Ectodermal cell (in vitro differentiated cells): ENCODE measurements around the gene NPC1L1.

ENCODE experiments used
- H3K27ac ChIP-seq: 2 replicates; pipeline ENCODE4 v1.7.0; 2013; ENCODE audit warnings: mild to moderate bottlenecking, low read depth, low read length; ENCODE audit not compliant: insufficient read depth, poor library complexity, severe bottlenecking
- H3K27me3 ChIP-seq: 2 replicates; pipeline ENCODE4 v1.7.0; 2013; ENCODE audit warnings: mild to moderate bottlenecking, low read length; ENCODE audit not compliant: insufficient read depth, control insufficient read depth, poor library complexity, severe bottlenecking
- H3K36me3 ChIP-seq: one replicate; pipeline ENCODE4 v1.7.0; 2013; ENCODE audit warnings: low read length; ENCODE audit not compliant: control insufficient read depth, insufficient read depth
- H3K4me1 ChIP-seq: one replicate; pipeline ENCODE4 v1.7.0; 2013; ENCODE audit warnings: low read length; ENCODE audit not compliant: control insufficient read depth, insufficient read depth
- H3K4me3 ChIP-seq: 2 replicates; pipeline ENCODE4 v1.7.0; 2013; ENCODE audit warnings: low read depth, low read length, control low read depth; ENCODE audit not compliant: insufficient read depth
- H3K9me3 ChIP-seq: 2 replicates; pipeline ENCODE4 v1.7.0; 2013; ENCODE audit warnings: mild to moderate bottlenecking, low read length, moderate library complexity; ENCODE audit not compliant: control insufficient read depth
- WGBS, 2 experiments: methylation state at CpG; one replicate each; pipeline ENCODE4 v1.1.7; 2013; ENCODE audit warnings: missing lambda C conversion rate in 2 of 2; 5-methylcytosine and 5-hydroxymethylcytosine counted together

NPC1L1 gene

GRCh38 chr7:44575054-44575453, 33.9 kb upstream of the NPC1L1 start:
- H3K36me3 ChIP-seq, result peaks cover 37% of the 10 kb centered on the region

GRCh38 chr7:44574287-44574872, 33.2 kb upstream of the NPC1L1 start:
- 43 to 44% methylated on average over 14 to 15 of the region's 18 CpGs for WGBS, 2 experiments
- Histone ChIP-seq H3K4me3 (peak overlapping the region; percentile 80), H3K9me3 (no peaks in the 10 kb centered on the region), H3K27me3 (no peaks in the 10 kb centered on the region), H3K4me1 (peaks cover 12% of the 10 kb centered on the region), H3K36me3 (peaks cover 37% of the 10 kb centered on the region), H3K27ac (peak overlapping the region; percentile 30)

More at GRCh38 chr7:44575054-44575453, 33.9 kb upstream of the NPC1L1 start:
- H3K27me3 ChIP-seq, result no peaks in the 10 kb centered on the region
- no peaks in the 10 kb centered on the region for H3K9me3 ChIP-seq
- peak overlapping the region; percentile 80 for H3K4me3 ChIP-seq
- peaks cover 12% of the 10 kb centered on the region for H3K4me1 ChIP-seq
- H3K27ac ChIP-seq, result no peak overlapping the region

GRCh38 chr7:44573464-44574286, 32.5 kb upstream of the NPC1L1 start, which contains the start of gene DDX56:
Gene DDX56 (minus strand): TSS chr7:44573908. CDS start chr7:44573895, 13 bp downstream.
- Histone ChIP-seq H3K4me3 (peak within 1 kb of the TSS; percentile 80), H3K27me3 (no peaks in the 10 kb centered on the region), H3K9me3 (no peaks in the 10 kb centered on the region), H3K36me3 (peaks cover 41% of the 10 kb centered on the region), H3K4me1 (peaks cover 12% of the 10 kb centered on the region), H3K27ac (peak within 1 kb of the TSS; percentile 30)
- 4% methylated on average over 74 of the region's 74 CpGs for WGBS, 2 experiments

- peaks cover 44% of the 10 kb centered on the region for H3K36me3 ChIP-seq
- H3K27me3 ChIP-seq, result no peaks in the 10 kb centered on the region
- peak overlapping the region; percentile 80 for H3K4me3 ChIP-seq
- 84 to 89% methylated on average over 5 of the region's 5 CpGs for WGBS, 2 experiments
- no peaks in the 10 kb centered on the region for H3K9me3 ChIP-seq
- H3K4me1 ChIP-seq, result peaks cover 12% of the 10 kb centered on the region
- no peak overlapping the region for H3K27ac ChIP-seq
Observed at GRCh38 chr7:44572771-44573170, 31.6 kb upstream of the NPC1L1 start.

DNA sequence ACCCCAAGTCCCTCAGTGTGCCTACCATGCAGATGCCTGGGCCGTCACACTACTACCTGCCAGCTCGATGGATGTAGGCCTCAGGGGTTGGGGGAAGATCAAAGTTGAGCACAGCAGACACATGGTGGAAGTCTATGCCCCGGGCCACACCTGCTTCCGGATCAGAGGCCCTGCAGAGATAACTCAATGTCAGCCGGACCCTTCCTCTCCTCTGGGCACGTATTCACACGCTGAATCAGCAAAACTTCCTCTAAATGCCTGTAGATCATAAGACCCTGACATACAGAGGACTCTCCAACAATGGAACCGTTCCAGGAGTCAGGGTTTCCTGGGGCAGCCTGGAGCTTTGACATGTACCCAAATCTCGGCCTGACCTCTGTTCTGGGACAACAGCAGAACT, 28.8 kb upstream of the NPC1L1 start:
- H3K36me3 ChIP-seq, result peaks cover 60% of the 10 kb centered on the region

GRCh38 chr7:44568771-44569560, 27.8 kb upstream of the NPC1L1 start:
- Histone ChIP-seq H3K36me3 (peaks cover 66% of the 10 kb centered on the region), H3K27ac (no peak overlapping the region), H3K9me3 (no peaks in the 10 kb centered on the region), H3K27me3 (no peaks in the 10 kb centered on the region), H3K4me1 (peaks cover 5% of the 10 kb centered on the region), H3K4me3 (no peak overlapping the region)
- WGBS, 2 experiments, result 93 to 95% methylated on average over 17 of the region's 17 CpGs

More for the DNA sequence above, 28.8 kb upstream of the NPC1L1 start:
- Histone ChIP-seq H3K9me3 (no peaks in the 10 kb centered on the region), H3K27ac (no peak overlapping the region), H3K4me3 (no peak overlapping the region), H3K27me3 (no peaks in the 10 kb centered on the region), H3K4me1 (peaks cover 10% of the 10 kb centered on the region)
- 92 to 97% methylated on average over 9 of the region's 9 CpGs for WGBS, 2 experiments

DNA sequence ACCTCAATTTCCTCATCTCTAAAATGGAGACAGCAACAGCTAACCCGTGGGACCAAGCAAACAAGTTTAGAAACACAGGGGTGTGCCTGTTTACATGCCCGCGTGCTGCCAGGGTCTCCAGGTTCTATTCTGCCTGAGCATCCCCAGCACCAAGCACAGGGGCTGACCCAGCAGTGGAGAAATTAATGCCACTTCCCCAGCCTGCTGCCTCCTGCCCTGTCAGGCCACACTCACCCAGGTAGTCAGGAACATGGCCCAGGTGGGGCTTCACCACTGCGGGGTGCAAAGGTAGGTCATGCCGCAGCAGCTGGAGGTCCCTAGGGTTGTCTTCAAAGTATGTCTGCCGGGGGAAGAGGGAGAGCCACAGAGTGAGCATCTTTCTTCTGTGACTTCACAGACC, 26.8 kb upstream of the NPC1L1 start:
- Histone ChIP-seq H3K9me3 (no peaks in the 10 kb centered on the region), H3K4me1 (peaks cover 5% of the 10 kb centered on the region), H3K27ac (no peak overlapping the region), H3K4me3 (no peak overlapping the region), H3K27me3 (no peaks in the 10 kb centered on the region), H3K36me3 (peaks cover 66% of the 10 kb centered on the region)
- WGBS, 2 experiments, result 94 to 97% methylated on average over 6 of the region's 6 CpGs

- no peak overlapping the region for H3K4me3 ChIP-seq
- no peaks in the 10 kb centered on the region for H3K27me3 ChIP-seq
- peaks cover 55% of the 10 kb centered on the region for H3K36me3 ChIP-seq
- WGBS, 2 experiments, result 94% methylated on average over 5 of the region's 5 CpGs
- no peak overlapping the region for H3K27ac ChIP-seq
- H3K4me1 ChIP-seq, result no peaks in the 10 kb centered on the region
- no peaks in the 10 kb centered on the region for H3K9me3 ChIP-seq
Observed at GRCh38 chr7:44566680-44567079, 25.6 kb upstream of the NPC1L1 start.

GRCh38 chr7:44565795-44566559, 24.8 kb upstream of the NPC1L1 start:
- H3K27me3 ChIP-seq, result no peaks in the 10 kb centered on the region
- H3K4me3 ChIP-seq, result no peak overlapping the region
- H3K9me3 ChIP-seq, result no peaks in the 10 kb centered on the region
- no peak overlapping the region for H3K27ac ChIP-seq
- H3K36me3 ChIP-seq, result peaks cover 49% of the 10 kb centered on the region
- WGBS, 2 experiments, result 91 to 93% methylated on average over 15 to 16 of the region's 16 CpGs
- H3K4me1 ChIP-seq, result no peaks in the 10 kb centered on the region
